ENCODE results near the gene PTH. TPM values are rescaled to one million over a fixed set of nuclear protein-coding genes. Genes with fewer than 3 reads are reported as not detected.

Gene PTH
- not detected for total RNA-seq

DNA sequence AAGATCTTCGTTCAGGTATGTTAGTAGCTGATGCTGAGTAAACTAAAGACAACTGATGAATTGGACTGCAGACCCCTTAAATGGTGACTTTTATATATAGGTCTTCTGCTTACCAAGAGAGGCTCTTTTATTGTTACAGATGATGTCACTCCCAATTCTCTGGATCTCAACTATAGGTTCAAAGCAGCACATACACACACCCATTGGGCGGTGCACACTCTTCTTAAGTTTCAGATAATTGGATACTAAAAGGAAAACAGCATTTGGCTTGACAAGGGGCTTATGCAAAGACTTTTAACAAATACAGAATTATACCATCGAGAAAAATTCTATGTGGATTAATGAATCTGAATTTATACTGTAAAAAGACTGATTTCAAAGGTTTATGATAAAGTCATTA lies at the start of gene PTH:
Gene PTH, minus strand, starts transcription at position 69 of the 400 bp plus-strand sequence. CDS start 3,142 bp downstream, outside the sequence.
- intact Hi-C loops (cut with DNase I; ENCODE audit: low total_unique reads) (no loop called here), in situ Hi-C loops (cut with MboI; ENCODE audit: low pct_ligation_motif_present in 1 of 4, low pct_unique_long_range_greater_than_20kb in 1 of 4, low sequenced_read_pairs in 3 of 4) (no loop called here)
- H3K4me3 ChIP-seq, result no peak within 1 kb of the TSS
- no peaks in the 10 kb centered on the region for H3K4me1 ChIP-seq
- TF ChIP-seq POLR2AphosphoS5 (IDR thresholded peaks at IDR 0.05) (no peak), POLR2A (IDR thresholded peaks at IDR 0.05) (no peak), EP300 (IDR thresholded peaks at IDR 0.05; ENCODE audit: low read depth) (no peak)
- TF ChIP-seq, protein P1, sequence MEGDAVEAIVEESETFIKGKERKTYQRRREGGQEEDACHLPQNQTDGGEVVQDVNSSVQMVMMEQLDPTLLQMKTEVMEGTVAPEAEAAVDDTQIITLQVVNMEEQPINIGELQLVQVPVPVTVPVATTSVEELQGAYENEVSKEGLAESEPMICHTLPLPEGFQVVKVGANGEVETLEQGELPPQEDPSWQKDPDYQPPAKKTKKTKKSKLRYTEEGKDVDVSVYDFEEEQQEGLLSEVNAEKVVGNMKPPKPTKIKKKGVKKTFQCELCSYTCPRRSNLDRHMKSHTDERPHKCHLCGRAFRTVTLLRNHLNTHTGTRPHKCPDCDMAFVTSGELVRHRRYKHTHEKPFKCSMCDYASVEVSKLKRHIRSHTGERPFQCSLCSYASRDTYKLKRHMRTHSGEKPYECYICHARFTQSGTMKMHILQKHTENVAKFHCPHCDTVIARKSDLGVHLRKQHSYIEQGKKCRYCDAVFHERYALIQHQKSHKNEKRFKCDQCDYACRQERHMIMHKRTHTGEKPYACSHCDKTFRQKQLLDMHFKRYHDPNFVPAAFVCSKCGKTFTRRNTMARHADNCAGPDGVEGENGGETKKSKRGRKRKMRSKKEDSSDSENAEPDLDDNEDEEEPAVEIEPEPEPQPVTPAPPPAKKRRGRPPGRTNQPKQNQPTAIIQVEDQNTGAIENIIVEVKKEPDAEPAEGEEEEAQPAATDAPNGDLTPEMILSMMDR (IDR thresholded peaks at IDR 0.05), result no peak
- no peaks in the 10 kb centered on the region for H3K27me3 ChIP-seq
- H3K36me3 ChIP-seq, result no peaks in the 10 kb centered on the region
- no peaks in the 10 kb centered on the region for H3K9me3 ChIP-seq
- H3K27ac ChIP-seq, result no peak within 1 kb of the TSS
- DNase-seq, result no peak
- 83 to 99% methylated on average over 3 of the region's 3 CpGs for WGBS, 2 donors (ENCODE audit: low coverage in 1 of 2)

DNA sequence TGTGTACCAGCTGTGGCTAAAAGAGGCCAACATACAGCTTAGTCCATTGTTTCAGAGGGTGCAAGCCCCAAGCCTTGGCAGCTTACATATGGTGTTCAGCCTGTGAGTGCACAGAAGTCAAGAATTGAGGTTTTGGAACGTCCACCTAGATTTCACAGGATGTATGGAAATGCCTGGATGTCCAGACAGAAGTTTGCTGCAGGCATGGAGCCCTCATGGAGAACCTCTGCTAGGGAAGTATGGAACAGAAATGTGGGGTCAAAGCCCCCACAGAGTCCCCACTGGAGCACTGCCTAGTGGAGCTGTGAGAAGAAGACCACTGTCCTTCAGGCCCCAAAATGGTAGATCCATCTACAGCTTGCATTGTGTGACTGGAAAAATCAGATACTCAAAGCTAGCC lies 42.2 kb upstream of the PTH start:
- Histone ChIP-seq H3K4me1 (no peaks in the 10 kb centered on the region), H3K27ac (no peak overlapping the region), H3K27me3 (no peaks in the 10 kb centered on the region), H3K9me3 (peaks cover 0 to 6% of the 10 kb centered on the region in 2 donors), H3K4me3 (no peak overlapping the region), H3K36me3 (no peaks in the 10 kb centered on the region)
- TF ChIP-seq, protein P1 (IDR thresholded peaks at IDR 0.05), result no peak
- no peak for TF ChIP-seq POLR2AphosphoS5 (IDR thresholded peaks at IDR 0.05)
- TF ChIP-seq EP300 (IDR thresholded peaks at IDR 0.05; ENCODE audit: low read depth), result no peak
- no peak for TF ChIP-seq POLR2A (IDR thresholded peaks at IDR 0.05)
- WGBS, 2 donors (ENCODE audit: low coverage in 1 of 2), result 53% methylated on average over 1 of the region's 1 CpG; no CpG with 5 or more reads in 1 of the 2 donors
- no peak for DNase-seq
- in situ Hi-C loops (cut with MboI; ENCODE audit: low pct_ligation_motif_present in 1 of 4, low pct_unique_long_range_greater_than_20kb in 1 of 4, low sequenced_read_pairs in 3 of 4) (no loop called here), intact Hi-C loops (cut with DNase I; ENCODE audit: low total_unique reads) (no loop called here)

DNA sequence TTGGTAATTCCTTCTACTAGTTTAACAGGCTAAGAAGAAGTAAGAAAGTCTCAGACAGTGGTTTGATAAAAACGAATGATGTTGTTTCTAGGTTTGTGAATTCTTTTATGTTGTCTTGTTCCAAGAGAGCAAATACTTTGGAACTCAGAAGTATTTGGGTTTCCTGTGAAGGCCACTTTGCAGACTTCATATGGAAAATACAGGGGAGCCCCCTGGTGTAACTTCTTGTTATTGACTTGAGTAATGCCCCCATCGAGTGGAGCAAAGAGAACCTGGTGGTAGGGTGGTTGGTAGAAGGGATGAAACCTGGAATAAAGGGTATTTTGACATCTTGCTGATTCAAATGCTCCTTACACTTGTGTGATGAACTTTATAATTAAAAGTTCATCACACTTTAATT lies 40.0 kb upstream of the PTH start:
- 53 to 62% methylated on average over 2 of the region's 2 CpGs for WGBS, 2 donors (ENCODE audit: low coverage in 1 of 2)
- Histone ChIP-seq H3K27ac (no peak overlapping the region), H3K4me1 (no peaks in the 10 kb centered on the region), H3K36me3 (no peaks in the 10 kb centered on the region), H3K4me3 (no peak overlapping the region), H3K27me3 (no peaks in the 10 kb centered on the region), H3K9me3 (peaks cover 0 to 10% of the 10 kb centered on the region in 2 donors)
- TF ChIP-seq POLR2AphosphoS5 (IDR thresholded peaks at IDR 0.05) (no peak), POLR2A (IDR thresholded peaks at IDR 0.05) (no peak), EP300 (IDR thresholded peaks at IDR 0.05; ENCODE audit: low read depth) (no peak)
- TF ChIP-seq, protein P1 (IDR thresholded peaks at IDR 0.05), result no peak
- DNase-seq, result no peak
- intact Hi-C loops (cut with DNase I; ENCODE audit: low total_unique reads), result no loop called here
- in situ Hi-C loops (cut with MboI; ENCODE audit: low pct_ligation_motif_present in 1 of 4, low pct_unique_long_range_greater_than_20kb in 1 of 4, low sequenced_read_pairs in 3 of 4), result no loop called here

- intact Hi-C loops (cut with DNase I; ENCODE audit: low total_unique reads) (no loop called here), in situ Hi-C loops (cut with MboI; ENCODE audit: low pct_ligation_motif_present in 1 of 4, low pct_unique_long_range_greater_than_20kb in 1 of 4, low sequenced_read_pairs in 3 of 4) (no loop called here)
- 77% methylated on average over 7 of the region's 7 CpGs; no CpG with 5 or more reads in 1 of the 2 donors for WGBS, 2 donors (ENCODE audit: low coverage in 1 of 2)
Observed at GRCh38 chr11:13534358-13534757, 38.6 kb upstream of the PTH start.

More at GRCh38 chr11:13534358-13534757, 38.6 kb upstream of the PTH start:
- TF ChIP-seq, protein P1 (IDR thresholded peaks at IDR 0.05), result no peak
- TF ChIP-seq POLR2A (IDR thresholded peaks at IDR 0.05) (no peak), EP300 (IDR thresholded peaks at IDR 0.05; ENCODE audit: low read depth) (no peak), POLR2AphosphoS5 (IDR thresholded peaks at IDR 0.05) (no peak)
- H3K27ac ChIP-seq, result no peak overlapping the region
- no peaks in the 10 kb centered on the region for H3K36me3 ChIP-seq
- DNase-seq, result no peak
- H3K9me3 ChIP-seq, result peaks cover 0 to 10% of the 10 kb centered on the region in 2 donors
- H3K4me1 ChIP-seq, result no peaks in the 10 kb centered on the region
- no peaks in the 10 kb centered on the region for H3K27me3 ChIP-seq
- no peak overlapping the region for H3K4me3 ChIP-seq

Measured in transverse colon (tissue), 4 donors.